Sigmoid colon (tissue), 4 donors: ENCODE results near the gene SBDS.
"Not testable (repeated sequence)": the region's sequence is repeated elsewhere in the genome, so short reads cannot be mapped to it uniquely, and the experiment has no call there.

Experiments
- EP300 ChIP-seq, 4 donors: sonication (generic); formaldehyde crosslinking; IDR thresholded peaks; one replicate each; pipeline ENCODE4 v1.6.1; 2017; ENCODE audit warnings: antibody characterized with exemption in 4 of 4
- POLR2A ChIP-seq, 2 donors: fragments of 450-650 bp; IDR thresholded peaks; one replicate each; pipeline ENCODE4 v1.6.1; 2016; ENCODE audit warnings: antibody characterized with exemption in 2 of 2, mild to moderate bottlenecking in 2 of 2, moderate library complexity in 2 of 2
- POLR2AphosphoS5 ChIP-seq, 4 donors: sonication (generic); formaldehyde crosslinking; IDR thresholded peaks; one replicate each; pipeline ENCODE4 v1.6.1; 2017; ENCODE audit warnings: antibody characterized with exemption in 4 of 4
- TF ChIP-seq, protein P1 (sequence below), 4 experiments: fragments of 450-650 bp in 3 of 4; fragments of 200-600 bp in 1 of 4; IDR thresholded peaks; one replicate each; pipeline ENCODE4 v1.5.1; 2016 to 2019; ENCODE audit warnings: antibody characterized with exemption in 4 of 4, mild to moderate bottlenecking in 3 of 4, moderate library complexity in 2 of 4

DNA sequence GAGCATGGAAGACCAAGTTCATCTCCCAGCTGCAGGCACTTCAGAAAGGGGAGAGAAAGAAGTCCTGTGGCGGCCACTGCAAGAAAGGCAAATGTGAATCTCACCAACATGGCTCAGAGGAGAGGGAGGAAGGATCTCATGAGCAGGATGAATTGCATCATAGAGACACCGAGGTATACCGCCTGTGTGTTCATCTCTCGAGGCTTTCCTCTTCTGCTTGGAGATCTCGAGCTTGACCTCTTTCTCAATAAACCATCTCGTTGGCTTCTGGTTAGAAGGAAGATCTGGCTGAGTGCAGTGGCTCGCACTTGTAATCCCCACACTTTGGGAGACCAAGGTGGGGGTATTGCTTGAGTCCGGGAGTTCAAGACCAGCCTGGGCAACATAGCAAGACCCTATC, 22.6 kb upstream of the SBDS start:
- TF ChIP-seq, protein P1, sequence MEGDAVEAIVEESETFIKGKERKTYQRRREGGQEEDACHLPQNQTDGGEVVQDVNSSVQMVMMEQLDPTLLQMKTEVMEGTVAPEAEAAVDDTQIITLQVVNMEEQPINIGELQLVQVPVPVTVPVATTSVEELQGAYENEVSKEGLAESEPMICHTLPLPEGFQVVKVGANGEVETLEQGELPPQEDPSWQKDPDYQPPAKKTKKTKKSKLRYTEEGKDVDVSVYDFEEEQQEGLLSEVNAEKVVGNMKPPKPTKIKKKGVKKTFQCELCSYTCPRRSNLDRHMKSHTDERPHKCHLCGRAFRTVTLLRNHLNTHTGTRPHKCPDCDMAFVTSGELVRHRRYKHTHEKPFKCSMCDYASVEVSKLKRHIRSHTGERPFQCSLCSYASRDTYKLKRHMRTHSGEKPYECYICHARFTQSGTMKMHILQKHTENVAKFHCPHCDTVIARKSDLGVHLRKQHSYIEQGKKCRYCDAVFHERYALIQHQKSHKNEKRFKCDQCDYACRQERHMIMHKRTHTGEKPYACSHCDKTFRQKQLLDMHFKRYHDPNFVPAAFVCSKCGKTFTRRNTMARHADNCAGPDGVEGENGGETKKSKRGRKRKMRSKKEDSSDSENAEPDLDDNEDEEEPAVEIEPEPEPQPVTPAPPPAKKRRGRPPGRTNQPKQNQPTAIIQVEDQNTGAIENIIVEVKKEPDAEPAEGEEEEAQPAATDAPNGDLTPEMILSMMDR (IDR thresholded peaks at IDR 0.05), result not testable (repeated sequence)
- not testable (repeated sequence) for TF ChIP-seq POLR2A, EP300, POLR2AphosphoS5 (IDR thresholded peaks at IDR 0.05)
